ENCODE measurements around the gene RHD. TPM values are rescaled to one million over a fixed set of nuclear protein-coding genes. Genes with fewer than 3 reads are reported as not detected.
"Not testable (repeated sequence)": the region's sequence is repeated elsewhere in the genome, so short reads cannot be mapped to it uniquely, and the experiment has no call there.

Gene RHD
- total RNA-seq, 1 experiment from 2014 or later, result 0.66 TPM

DNA sequence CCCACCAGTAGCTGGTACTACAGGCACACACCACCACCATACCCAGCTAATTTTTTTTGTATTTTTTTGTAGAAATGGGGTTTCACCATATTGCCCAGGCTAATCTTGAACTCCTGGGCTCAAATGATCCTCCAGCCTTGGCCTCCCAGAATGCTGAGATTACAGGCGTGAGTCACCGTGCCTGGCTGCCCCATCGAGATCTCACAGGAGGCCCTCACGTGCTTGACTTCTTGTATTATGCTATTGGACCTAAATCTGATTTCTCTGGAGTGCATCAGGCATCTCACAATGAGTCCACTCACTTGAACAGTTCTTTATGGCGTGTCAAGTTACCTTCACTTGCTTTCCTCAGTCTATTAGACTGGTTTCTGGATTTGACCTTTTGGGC is 15.7 kb upstream of the RHD start:
- no peak for DNase-seq (ENCODE audit: low spot score)

- DNase-seq (ENCODE audit: low spot score), result no peak
These were observed 15.1 kb upstream of the RHD start for GRCh38 chr1:25257196-25257595.

DNA sequence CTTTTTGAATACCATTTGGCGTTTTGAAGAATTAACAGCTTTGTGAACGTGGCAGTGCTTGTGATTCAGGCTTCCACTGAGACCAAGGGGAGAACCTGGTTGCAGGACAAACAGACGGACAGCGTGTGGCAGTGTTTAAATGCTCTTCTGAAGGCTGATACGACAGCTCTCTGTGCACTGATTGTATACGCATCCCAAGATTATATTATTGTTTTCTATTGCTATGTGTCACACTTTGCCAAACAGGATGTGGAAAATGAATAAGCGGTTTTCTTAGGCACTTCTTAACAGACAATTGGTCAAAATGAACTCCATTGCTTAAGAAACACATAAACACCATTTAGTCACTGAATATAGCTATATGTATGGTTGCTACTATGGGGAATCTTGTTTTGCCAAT is 12.5 kb upstream of the RHD start:
- DNase-seq (ENCODE audit: low spot score), result not testable (repeated sequence)

GRCh38 chr1:25260336-25260735 is 12.0 kb upstream of the RHD start:
- DNase-seq (ENCODE audit: low spot score), result not testable (repeated sequence)

DNA sequence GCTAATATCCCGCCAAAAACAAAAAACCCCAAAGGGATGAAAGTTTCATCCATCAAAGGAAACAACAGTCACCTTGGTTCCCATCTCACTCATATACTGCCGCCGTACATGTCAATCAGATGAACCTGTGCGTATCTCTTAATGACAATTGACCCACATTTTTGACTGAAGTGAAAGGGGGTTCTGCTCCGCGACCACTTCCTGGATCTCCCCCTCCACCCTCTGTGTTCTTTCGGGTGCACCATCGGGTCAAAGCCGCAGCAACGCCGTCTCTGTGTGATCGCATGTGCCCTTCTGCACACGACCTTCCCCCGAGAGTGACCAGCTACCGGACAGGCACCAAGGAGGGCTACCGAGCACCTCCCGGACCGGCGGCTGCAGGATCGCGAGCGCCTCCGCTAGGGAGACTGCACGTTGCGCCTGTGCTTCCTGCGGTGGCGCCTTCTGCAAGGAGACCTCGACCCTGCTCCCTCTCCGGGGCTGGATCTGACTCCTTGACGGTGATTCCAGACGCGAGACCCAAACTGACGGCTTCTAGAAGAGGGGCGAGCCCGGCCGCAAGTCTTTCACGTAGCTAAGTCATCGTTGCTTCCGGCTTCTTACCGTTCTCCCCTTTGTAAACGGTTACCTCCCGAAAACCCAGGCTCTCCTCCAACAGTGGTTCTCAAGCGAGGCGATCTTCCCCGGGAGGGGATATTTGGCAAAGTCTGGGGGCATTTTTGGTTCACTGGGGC is 5.6 kb upstream of the RHD start:
- not testable (repeated sequence) for DNase-seq (ENCODE audit: low spot score)

GRCh38 chr1:25267288-25268142 is 4.8 kb upstream of the RHD start:
- not testable (repeated sequence) for DNase-seq (ENCODE audit: low spot score)

DNA sequence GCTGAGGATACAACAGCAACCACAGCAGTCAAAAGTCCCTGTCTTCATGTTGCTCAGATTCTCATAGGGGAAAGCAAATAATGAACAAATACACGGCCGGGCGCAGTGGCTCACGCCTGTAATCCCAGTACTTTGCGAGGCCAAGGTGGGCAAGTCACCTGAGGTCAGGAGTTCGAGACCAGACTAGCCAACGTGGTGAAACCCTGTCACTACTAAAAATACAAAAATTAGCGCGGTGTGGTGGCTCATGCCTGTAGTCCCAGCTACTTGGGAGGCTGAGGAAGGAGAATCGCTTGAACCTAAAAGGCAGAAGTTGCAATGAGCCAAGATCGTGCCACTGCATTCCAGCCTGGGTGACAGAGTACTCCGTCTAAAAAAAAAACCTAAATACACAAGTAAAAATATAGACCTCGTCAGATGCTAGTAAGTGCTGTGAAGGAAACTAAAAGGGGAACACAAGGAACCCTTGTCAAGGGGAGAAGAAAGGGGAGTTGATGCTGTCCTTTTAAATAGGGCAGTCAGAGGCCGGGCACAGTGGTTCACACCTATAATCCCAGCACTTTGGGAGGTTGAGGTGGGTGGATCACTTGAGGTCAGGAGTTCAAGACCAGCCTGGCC is 4.1 kb upstream of the RHD start:
- not testable (repeated sequence) for DNase-seq (ENCODE audit: low spot score)

DNA sequence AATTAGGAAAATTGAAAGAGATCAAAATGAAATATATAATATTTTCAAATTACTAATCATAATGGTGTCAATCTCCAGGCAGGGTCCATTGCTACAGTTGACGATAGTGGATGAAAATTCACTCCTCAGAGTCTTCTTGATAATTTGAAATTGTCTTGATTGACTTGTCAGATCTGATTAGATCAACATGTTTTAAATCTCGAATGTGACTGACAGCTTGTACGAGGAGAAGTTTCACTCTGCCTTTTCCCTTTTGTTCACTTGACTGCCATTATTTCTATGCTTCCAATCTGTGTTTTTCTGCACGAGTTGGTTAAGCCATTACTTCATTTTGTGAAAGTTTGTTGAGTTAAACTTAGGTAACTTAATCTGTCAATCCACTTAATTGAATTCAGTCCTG is 3.3 kb downstream of the RHD start:
- DNase-seq (ENCODE audit: low spot score), result not testable (repeated sequence)

DNA sequence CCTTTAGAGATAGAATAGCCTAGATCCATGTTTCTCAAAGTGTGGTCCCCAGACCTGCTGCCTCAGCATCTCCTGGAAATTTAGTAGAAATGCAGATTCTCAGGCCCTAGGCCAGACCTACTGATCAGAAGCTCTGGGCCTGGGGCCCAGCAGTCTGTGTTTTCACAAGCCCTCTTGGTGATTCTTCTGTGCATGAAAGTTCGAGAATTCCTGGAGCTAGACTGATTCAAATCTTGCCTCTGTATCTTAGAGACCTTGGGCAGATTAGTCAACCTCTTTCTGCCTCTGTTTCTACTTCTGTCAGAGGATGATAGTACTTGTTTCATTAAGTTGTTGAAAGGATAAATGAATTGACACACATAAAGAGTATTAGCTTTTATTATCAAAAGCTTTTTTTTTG is 5.0 kb downstream of the RHD start:
- not testable (repeated sequence) for DNase-seq (ENCODE audit: low spot score)

- DNase-seq (ENCODE audit: low spot score), result not testable (repeated sequence)
These were observed 6.0 kb downstream of the RHD start for GRCh38 chr1:25278358-25278757.

GRCh38 chr1:25278790-25279189 is 6.5 kb downstream of the RHD start:
- DNase-seq (ENCODE audit: low spot score), result not testable (repeated sequence)

DNA sequence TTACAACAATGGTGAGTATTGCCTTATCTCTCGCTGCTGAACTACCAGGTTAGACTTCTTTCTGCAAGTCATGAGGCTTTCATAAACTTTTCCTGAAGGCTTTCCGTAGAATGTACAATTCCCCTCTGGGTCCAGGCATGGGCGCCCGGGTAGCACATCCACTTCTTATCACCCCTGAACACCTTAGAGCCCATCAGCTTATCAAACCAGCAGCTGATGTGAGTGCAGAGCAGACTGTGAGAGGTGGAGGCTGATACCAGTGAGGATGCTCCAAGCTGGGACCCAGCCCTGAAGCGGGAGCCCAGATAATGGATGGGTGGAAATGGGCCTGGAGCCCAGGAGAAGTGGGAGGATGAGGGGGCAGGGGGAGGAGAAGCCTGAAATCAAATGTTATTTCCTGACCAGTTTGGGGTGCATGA is 7.4 kb downstream of the RHD start:
- DNase-seq (ENCODE audit: low spot score), result not testable (repeated sequence)

GRCh38 chr1:25285862-25286261 is 13.6 kb downstream of the RHD start:
- DNase-seq (ENCODE audit: low spot score), result not testable (repeated sequence)

GRCh38 chr1:25287164-25287563 is 14.9 kb downstream of the RHD start:
- DNase-seq (ENCODE audit: low spot score), result not testable (repeated sequence)

GRCh38 chr1:25288573-25289101 is 16.3 kb downstream of the RHD start:
- not testable (repeated sequence) for DNase-seq (ENCODE audit: low spot score)

DNA sequence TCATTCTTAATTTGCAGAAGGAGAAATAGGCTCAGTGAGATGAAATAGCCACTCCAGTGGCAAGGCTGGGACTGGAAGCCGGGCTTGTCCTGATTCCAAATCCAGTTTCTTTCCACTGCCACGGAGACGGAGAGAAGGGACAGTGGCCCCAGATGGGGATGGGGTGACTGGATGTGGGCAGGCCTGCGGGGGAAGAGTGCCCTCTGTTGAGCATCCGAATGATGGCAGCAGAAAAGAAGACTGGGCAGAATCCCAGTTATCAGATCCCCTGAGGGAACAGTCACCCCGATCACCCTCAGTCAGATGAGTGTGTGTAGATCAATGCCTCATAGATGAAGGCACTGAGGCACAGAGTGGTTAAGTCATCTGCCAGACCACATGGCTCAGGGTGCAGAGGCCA is 17.7 kb downstream of the RHD start:
- DNase-seq (ENCODE audit: low spot score), result not testable (repeated sequence)

DNA sequence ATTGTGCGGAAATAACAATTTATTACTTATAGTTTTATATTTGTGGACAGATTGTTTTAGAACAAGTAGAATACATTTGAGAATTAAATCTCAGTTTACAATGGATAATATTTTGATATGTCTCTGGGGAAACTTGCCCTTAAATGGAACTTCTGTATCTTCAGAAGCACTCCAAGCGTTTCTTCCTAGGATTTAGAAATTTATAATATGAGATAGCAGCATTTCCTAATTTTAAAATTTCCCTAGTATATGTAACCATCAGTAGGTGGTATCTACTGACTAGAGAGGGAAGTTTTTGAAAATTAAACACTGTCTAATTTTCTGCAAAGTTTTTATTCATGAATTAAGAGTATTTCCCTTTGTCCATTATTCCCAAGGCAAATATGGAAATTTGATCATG is 21.1 kb downstream of the RHD start:
- not testable (repeated sequence) for DNase-seq (ENCODE audit: low spot score)

DNA sequence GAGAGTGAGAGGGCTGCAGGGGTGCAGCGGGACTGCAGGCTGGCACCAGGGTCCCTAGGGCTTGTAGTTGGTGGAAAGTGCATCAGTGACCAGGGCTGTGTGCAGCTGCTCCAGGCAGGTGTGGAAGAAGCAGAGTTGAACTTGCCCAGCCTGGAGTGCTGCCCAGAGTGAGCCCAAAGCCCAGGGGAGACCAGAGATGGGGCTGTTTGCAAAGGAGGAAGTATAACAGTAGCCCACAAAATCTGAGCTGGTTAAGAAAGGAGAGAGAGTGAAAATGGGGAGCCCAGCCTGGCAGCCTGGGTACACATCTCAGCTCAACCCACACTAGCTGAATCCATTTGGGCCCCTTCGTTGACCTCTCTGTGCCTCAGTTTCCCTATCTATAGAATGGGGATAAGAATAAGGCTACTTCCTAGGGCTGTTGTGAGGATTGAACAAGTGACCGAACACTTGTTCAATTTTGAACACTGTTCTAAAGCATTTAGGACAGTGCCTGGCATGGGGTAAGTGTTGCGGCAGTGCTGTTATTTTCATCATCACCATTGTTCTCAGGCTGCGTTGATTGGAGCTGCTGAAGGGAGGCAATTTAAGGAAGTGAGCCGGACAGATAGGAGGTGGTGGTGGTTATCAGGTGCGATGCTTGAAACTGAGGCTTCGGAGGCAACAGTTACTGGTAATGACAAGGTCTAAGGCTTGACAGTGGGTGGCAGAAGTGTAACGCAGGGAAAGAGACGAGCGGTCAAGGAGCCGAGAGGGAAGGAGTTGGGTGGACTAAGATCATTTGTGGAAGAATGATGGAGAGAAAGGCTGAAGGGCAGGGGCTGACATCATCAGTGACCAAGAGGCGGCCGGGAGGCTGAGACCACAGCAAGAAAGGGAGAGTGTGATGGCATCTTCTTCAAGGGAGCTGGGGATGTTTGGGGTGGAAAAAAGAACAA is 22.8 kb downstream of the RHD start:
- DNase-seq (ENCODE audit: low spot score), result not testable (repeated sequence)

GRCh38 chr1:25296501-25296900 is 24.2 kb downstream of the RHD start:
- not testable (repeated sequence) for DNase-seq (ENCODE audit: low spot score)

DNA sequence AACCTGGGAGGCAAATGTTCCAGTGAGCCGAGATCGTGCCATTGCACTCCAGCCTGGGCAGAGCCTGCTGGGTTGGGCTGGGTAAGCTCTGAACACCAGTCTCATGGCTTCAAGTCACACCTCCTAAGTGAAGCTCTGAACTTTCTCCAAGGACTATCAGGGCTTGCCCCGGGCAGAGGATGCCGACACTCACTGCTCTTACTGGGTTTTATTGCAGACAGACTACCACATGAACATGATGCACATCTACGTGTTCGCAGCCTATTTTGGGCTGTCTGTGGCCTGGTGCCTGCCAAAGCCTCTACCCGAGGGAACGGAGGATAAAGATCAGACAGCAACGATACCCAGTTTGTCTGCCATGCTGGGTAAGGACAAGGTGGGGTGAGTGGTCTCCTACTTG is 28.4 kb downstream of the RHD start:
- DNase-seq (ENCODE audit: low spot score), result not testable (repeated sequence)

GRCh38 chr1:25302330-25302729 is 30.0 kb downstream of the RHD start:
- not testable (repeated sequence) for DNase-seq (ENCODE audit: low spot score)
